ENCODE data around the gene SCN8A. TPM values are rescaled to one million over a fixed set of nuclear protein-coding genes. Genes with fewer than 3 reads are reported as not detected.

SCN8A gene
- total RNA-seq, 1 donor from 2014 or later, result 0.53 TPM

GRCh38 chr12:51663390-51663789 lies 72.4 kb downstream of the SCN8A start:
- TF ChIP-seq CTCF (IDR thresholded peaks at IDR 0.05), result no peak
- ATAC-seq, result no peak
- Histone ChIP-seq H3K4me1 (no peaks in the 10 kb centered on the region), H3K36me3 (no peaks in the 10 kb centered on the region), H3K4me3 (no peak overlapping the region), H3K9me3 (no peaks in the 10 kb centered on the region), H3K27ac (no peak overlapping the region), H3K27me3 (ENCODE audit: low read depth) (no peaks in the 10 kb centered on the region)
- DNase-seq, result no peak
- intact Hi-C loops (cut with DNase I), result no loop called here

GRCh38 chr12:51666696-51667095 lies 75.7 kb downstream of the SCN8A start:
- TF ChIP-seq CTCF (IDR thresholded peaks at IDR 0.05), result no peak

GRCh38 chr12:51667269-51667668 lies 76.2 kb downstream of the SCN8A start:
- no peaks in the 10 kb centered on the region for H3K4me1 ChIP-seq
- no peak overlapping the region for H3K4me3 ChIP-seq
- no peak for DNase-seq
- no peak for TF ChIP-seq CTCF (IDR thresholded peaks at IDR 0.05)
- no peak for ATAC-seq
- no peaks in the 10 kb centered on the region for H3K9me3 ChIP-seq
- H3K27ac ChIP-seq, result no peak overlapping the region
- H3K36me3 ChIP-seq, result no peaks in the 10 kb centered on the region
- intact Hi-C loops (cut with DNase I), result no loop called here
- no peaks in the 10 kb centered on the region for H3K27me3 ChIP-seq (ENCODE audit: low read depth)

More at GRCh38 chr12:51666696-51667095, 75.7 kb downstream of the SCN8A start:
- no peaks in the 10 kb centered on the region for H3K9me3 ChIP-seq
- no peak overlapping the region for H3K4me3 ChIP-seq
- H3K36me3 ChIP-seq, result no peaks in the 10 kb centered on the region
- no peaks in the 10 kb centered on the region for H3K27me3 ChIP-seq (ENCODE audit: low read depth)
- no peak overlapping the region for H3K27ac ChIP-seq
- intact Hi-C loops (cut with DNase I), result no loop called here
- DNase-seq, result no peak
- H3K4me1 ChIP-seq, result no peaks in the 10 kb centered on the region
- ATAC-seq, result no peak

- H3K36me3 ChIP-seq, result no peaks in the 10 kb centered on the region
- H3K27me3 ChIP-seq (ENCODE audit: low read depth), result no peaks in the 10 kb centered on the region
- no peak overlapping the region for H3K27ac ChIP-seq
- DNase-seq (no peak), ATAC-seq (no peak)
- H3K4me1 ChIP-seq, result no peaks in the 10 kb centered on the region
- no peak for TF ChIP-seq CTCF (IDR thresholded peaks at IDR 0.05)
- intact Hi-C loops (cut with DNase I), result no loop called here
- H3K9me3 ChIP-seq, result no peaks in the 10 kb centered on the region
- H3K4me3 ChIP-seq, result no peak overlapping the region
These were observed 78.2 kb downstream of the SCN8A start for GRCh38 chr12:51669271-51669670.

- H3K4me1 ChIP-seq, result no peaks in the 10 kb centered on the region
- H3K9me3 ChIP-seq, result no peaks in the 10 kb centered on the region
- DNase-seq, result no peak
- intact Hi-C loops (cut with DNase I), result no loop called here
- no peak overlapping the region for H3K27ac ChIP-seq
- H3K4me3 ChIP-seq, result no peak overlapping the region
- H3K36me3 ChIP-seq, result no peaks in the 10 kb centered on the region
- no peaks in the 10 kb centered on the region for H3K27me3 ChIP-seq (ENCODE audit: low read depth)
- no peak for ATAC-seq
- TF ChIP-seq CTCF (IDR thresholded peaks at IDR 0.05), result no peak
These were observed 79.0 kb downstream of the SCN8A start for GRCh38 chr12:51669996-51670395.

- intact Hi-C loops (cut with DNase I), result no loop called here
- Histone ChIP-seq H3K9me3 (no peaks in the 10 kb centered on the region), H3K4me3 (no peak overlapping the region), H3K27me3 (ENCODE audit: low read depth) (no peaks in the 10 kb centered on the region), H3K36me3 (no peaks in the 10 kb centered on the region), H3K27ac (no peak overlapping the region), H3K4me1 (no peaks in the 10 kb centered on the region)
- no peak for DNase-seq
- ATAC-seq, result no peak
- TF ChIP-seq CTCF (IDR thresholded peaks at IDR 0.05), result no peak
These were observed 81.3 kb downstream of the SCN8A start for GRCh38 chr12:51672334-51672733.

All from lower lobe of right lung (tissue), 2 donors.